LNCaP clone FGC (cell line): ENCODE results near the gene SMYD3.

Source experiments
- DNase-seq: peaks from one replicate; pipeline ENCODE4 v3.0.0-alpha.2; 2011; ENCODE audit warnings: low read depth
- H3K4me3 ChIP-seq: 2 replicates; pipeline ENCODE4 v1.5.1; 2011; ENCODE audit warnings: mild to moderate bottlenecking, low read depth, low read length, control low read depth
- CTCF ChIP-seq: IDR thresholded peaks from 2 replicates; pipeline ENCODE4 v1.5.1; 2012; ENCODE audit warnings: mild to moderate bottlenecking; ENCODE audit not compliant: control insufficient read depth, insufficient read depth; ENCODE audit errors: extremely low read depth

SMYD3 gene

GRCh38 chr1:245863566-245864184, 643.4 kb downstream of the SMYD3 start:
- H3K4me3 ChIP-seq, result no peak overlapping the region
- no peak for TF ChIP-seq CTCF
- DNase-seq, result no peak

GRCh38 chr1:245862812-245863540, 644.1 kb downstream of the SMYD3 start:
- no peak for TF ChIP-seq CTCF
- DNase-seq, result no peak
- no peak overlapping the region for H3K4me3 ChIP-seq

GRCh38 chr1:245860657-245861544, 646.2 kb downstream of the SMYD3 start:
- TF ChIP-seq CTCF, result no peak
- H3K4me3 ChIP-seq, result no peak overlapping the region
- DNase-seq, result no peak

GRCh38 chr1:245859493-245860114, 647.5 kb downstream of the SMYD3 start:
- TF ChIP-seq CTCF, result no peak
- no peak for DNase-seq
- no peak overlapping the region for H3K4me3 ChIP-seq

- peak; percentile 47 for TF ChIP-seq CTCF
- DNase-seq, result no peak
- no peak overlapping the region for H3K4me3 ChIP-seq
Observed at GRCh38 chr1:245858722-245859492, 648.2 kb downstream of the SMYD3 start.

- no peak for DNase-seq
- TF ChIP-seq CTCF, result no peak
- no peak overlapping the region for H3K4me3 ChIP-seq
Observed at GRCh38 chr1:245858022-245858721, 648.9 kb downstream of the SMYD3 start.
